ENCODE data around the gene PLCB1. TPM values are rescaled to one million over a fixed set of nuclear protein-coding genes. Genes with fewer than 3 reads are reported as not detected.

The PLCB1 gene
- total RNA-seq, 1 donor = 35.4 TPM

DNA sequence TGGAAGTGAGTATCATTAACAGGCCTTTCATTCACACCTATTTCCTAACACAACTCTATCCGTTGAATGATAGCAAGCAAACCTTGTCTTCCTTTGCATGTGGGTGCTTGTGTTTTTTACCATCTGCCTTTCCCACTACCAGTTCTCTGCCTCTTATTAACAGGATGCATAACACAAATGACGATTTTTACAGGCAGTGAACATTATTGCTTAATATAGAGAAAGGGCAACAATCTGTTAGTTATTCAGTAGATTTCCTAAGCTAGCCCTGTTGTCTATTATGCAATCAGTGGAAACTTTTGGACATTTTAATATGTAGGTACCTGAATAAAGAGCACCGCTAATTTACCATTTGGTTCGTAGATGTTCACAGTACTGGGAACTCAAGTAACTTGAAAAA lies 588.0 kb downstream of the PLCB1 start:
- TF ChIP-seq, protein P1, sequence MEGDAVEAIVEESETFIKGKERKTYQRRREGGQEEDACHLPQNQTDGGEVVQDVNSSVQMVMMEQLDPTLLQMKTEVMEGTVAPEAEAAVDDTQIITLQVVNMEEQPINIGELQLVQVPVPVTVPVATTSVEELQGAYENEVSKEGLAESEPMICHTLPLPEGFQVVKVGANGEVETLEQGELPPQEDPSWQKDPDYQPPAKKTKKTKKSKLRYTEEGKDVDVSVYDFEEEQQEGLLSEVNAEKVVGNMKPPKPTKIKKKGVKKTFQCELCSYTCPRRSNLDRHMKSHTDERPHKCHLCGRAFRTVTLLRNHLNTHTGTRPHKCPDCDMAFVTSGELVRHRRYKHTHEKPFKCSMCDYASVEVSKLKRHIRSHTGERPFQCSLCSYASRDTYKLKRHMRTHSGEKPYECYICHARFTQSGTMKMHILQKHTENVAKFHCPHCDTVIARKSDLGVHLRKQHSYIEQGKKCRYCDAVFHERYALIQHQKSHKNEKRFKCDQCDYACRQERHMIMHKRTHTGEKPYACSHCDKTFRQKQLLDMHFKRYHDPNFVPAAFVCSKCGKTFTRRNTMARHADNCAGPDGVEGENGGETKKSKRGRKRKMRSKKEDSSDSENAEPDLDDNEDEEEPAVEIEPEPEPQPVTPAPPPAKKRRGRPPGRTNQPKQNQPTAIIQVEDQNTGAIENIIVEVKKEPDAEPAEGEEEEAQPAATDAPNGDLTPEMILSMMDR (IDR thresholded peaks at IDR 0.05; ENCODE audit: insufficient read depth, low read depth, low read length) = no peak
- DNase-seq (ENCODE audit: low read depth) = peak; percentile 65
- H3K4me3 ChIP-seq (ENCODE audit: low read depth, low read length) = no peak overlapping the region

DNA sequence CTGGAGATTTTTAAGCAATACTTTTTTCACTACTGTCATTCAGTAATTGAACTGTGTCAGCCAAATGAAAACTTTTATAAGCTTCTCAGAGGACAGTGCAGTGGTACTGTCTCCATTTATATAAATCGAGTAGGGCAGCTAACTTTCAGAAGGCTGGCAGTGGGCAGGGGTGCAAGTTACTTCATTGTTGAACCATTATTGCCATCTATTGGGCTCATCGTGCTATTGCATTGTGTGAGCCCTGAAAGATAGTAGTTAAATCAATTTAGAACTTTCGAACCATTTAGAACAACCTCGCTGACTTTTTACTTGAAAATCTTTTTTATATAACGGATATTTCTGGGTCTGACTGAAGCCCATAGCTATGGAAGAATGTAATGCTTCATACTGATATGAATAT lies 589.0 kb downstream of the PLCB1 start:
- TF ChIP-seq, protein P1 (IDR thresholded peaks at IDR 0.05; ENCODE audit: insufficient read depth, low read depth, low read length) = peak; percentile 76
- DNase-seq (ENCODE audit: low read depth) = peak; percentile 65

DNA sequence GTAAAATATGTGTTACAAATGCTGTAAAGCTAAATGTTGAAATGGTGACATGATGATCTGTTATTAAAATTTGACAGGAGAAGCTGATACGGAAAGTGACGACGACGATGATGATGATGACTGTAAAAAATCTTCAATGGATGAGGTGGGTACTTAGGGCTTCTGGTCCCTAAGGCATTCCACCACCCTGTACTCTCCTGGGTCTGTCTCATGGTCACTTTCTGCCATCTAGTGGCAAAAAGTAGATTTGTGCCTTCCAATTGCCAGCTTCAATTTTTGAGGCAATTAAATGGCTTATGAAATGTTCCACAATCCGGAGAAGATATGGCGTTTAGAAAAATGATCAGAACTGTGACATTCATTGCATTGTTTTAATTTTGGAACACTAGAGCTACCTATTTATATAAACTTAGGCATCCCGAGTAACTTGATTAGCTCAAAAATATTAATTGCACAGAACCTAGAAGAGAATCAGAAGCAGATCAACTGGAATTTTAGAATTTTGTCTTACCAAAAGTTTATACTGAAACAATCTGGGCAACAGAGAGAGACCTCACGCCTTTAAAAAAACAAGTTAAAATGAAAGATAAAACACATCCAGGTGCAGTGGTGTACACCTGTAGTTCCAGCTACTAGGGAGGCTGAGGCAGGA lies 590.3 kb downstream of the PLCB1 start:
- TF ChIP-seq, protein P1 (IDR thresholded peaks at IDR 0.05; ENCODE audit: insufficient read depth, low read depth, low read length) = peak; percentile 81
- DNase-seq (ENCODE audit: low read depth) = peak; percentile 79
- no peak overlapping the region for H3K4me3 ChIP-seq (ENCODE audit: low read depth, low read length)

More for the DNA sequence above, 589.0 kb downstream of the PLCB1 start:
- no peak overlapping the region for H3K4me3 ChIP-seq (ENCODE audit: low read depth, low read length)

DNA sequence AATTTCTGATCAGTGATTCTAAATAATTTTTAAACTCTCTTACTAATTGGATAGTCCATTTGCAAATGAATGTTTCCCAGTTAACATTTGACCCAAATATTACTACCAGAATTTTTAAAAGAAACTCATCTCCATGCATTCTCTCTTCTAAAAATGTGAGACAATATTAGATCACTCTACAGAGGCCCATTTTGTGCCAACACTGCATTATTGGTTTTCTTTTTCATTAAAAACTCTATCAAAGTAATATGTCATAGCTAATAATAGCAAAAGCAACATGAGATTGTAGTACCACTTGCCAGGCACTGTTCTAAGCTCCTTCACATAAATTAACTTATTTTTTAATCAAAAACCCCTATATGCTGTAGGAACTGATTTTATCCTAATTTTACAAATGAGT lies 591.2 kb downstream of the PLCB1 start:
- DNase-seq (ENCODE audit: low read depth) = no peak
- no peak overlapping the region for H3K4me3 ChIP-seq (ENCODE audit: low read depth, low read length)
- TF ChIP-seq, protein P1 (IDR thresholded peaks at IDR 0.05; ENCODE audit: insufficient read depth, low read depth, low read length) = no peak

DNA sequence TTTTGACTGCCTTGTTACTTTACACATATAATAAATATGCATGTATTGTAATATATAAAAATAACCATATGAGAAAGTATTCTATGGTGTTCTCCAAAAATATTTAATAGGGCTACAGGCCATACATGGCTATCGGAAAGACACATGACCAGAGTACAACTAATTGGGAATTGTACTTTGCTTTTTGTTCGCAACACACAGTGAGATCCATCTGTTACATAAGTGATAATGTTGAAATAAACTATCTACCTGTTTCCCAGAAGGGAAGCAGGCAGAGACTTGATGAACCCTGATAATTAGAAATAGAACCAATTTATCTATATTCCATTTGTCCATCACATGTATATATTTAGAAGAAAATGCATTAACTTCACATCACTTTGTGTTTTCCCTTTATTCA lies 592.8 kb downstream of the PLCB1 start:
- TF ChIP-seq, protein P1 (IDR thresholded peaks at IDR 0.05; ENCODE audit: insufficient read depth, low read depth, low read length) = no peak
- no peak overlapping the region for H3K4me3 ChIP-seq (ENCODE audit: low read depth, low read length)
- no peak for DNase-seq (ENCODE audit: low read depth)

DNA sequence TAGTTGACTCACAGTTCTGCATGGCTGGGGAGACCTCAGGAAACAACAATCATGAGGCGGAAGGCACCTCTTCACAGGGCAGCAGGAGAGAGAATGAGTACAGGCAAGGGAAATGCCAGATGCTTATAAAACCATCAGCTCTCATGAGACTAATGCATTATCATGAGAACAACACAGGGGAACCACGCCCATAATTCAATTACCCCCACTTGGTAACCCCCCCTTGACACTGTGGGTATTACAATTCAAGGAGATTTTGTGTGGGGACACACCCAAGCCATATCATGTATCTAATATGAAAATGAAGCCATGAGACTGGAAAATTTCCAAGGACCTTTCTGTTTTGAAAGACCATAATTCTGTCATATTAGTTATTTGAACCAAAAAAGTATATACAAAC lies 594.4 kb downstream of the PLCB1 start:
- no peak overlapping the region for H3K4me3 ChIP-seq (ENCODE audit: low read depth, low read length)
- no peak for DNase-seq (ENCODE audit: low read depth)
- TF ChIP-seq, protein P1 (IDR thresholded peaks at IDR 0.05; ENCODE audit: insufficient read depth, low read depth, low read length) = no peak

DNA sequence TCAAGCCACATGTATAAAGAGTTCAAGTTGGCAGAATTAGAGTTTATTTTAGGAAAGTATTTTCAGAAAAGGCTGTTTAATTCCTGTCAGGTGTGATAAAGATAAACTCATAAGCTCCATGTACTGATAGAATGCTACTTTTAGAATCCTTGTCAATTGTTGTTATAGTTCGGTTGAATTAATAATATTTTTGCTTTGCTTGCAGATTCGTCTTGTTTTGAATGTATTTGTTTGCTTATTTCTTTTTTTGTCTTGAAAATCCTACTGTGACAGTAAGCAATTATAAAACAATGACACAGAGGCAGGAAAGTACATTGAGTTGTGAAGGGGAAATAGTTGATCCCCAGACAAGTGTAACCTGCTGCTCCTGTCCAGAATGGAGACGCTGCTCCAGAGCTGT lies 602.9 kb downstream of the PLCB1 start:
- DNase-seq (ENCODE audit: low read depth) = no peak
- no peak overlapping the region for H3K4me3 ChIP-seq (ENCODE audit: low read depth, low read length)
- TF ChIP-seq, protein P1 (IDR thresholded peaks at IDR 0.05; ENCODE audit: insufficient read depth, low read depth, low read length) = no peak

All from fibroblast of villous mesenchyme (primary cell).